ENCODE data around the gene NAPEPLD. TPM values are rescaled to one million over a fixed set of nuclear protein-coding genes. Genes with fewer than 3 reads are reported as not detected.

Gene NAPEPLD
- total RNA-seq, 2 experiments from 2014 or later, result 13.5 to 15.4 TPM

DNA sequence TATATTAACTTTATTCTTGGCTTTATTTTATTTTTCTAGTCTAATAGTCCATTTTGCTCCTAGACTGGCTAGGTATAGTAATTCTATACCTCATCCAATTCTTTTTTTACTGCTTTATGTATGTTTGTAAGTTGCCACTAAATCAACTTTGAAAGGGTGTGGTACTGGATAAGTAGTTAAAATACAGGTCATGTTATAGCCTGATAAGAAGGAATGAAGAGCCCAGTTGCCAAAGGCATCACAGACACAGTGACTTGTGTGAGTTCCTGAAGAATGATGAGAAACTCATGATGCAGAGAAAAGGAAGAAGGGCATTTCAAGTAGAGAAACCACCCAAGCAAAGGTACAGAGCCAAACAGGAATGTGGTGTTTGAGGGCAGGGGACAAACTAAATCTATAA is 27.3 kb downstream of the NAPEPLD start:
- TF ChIP-seq, protein P1, sequence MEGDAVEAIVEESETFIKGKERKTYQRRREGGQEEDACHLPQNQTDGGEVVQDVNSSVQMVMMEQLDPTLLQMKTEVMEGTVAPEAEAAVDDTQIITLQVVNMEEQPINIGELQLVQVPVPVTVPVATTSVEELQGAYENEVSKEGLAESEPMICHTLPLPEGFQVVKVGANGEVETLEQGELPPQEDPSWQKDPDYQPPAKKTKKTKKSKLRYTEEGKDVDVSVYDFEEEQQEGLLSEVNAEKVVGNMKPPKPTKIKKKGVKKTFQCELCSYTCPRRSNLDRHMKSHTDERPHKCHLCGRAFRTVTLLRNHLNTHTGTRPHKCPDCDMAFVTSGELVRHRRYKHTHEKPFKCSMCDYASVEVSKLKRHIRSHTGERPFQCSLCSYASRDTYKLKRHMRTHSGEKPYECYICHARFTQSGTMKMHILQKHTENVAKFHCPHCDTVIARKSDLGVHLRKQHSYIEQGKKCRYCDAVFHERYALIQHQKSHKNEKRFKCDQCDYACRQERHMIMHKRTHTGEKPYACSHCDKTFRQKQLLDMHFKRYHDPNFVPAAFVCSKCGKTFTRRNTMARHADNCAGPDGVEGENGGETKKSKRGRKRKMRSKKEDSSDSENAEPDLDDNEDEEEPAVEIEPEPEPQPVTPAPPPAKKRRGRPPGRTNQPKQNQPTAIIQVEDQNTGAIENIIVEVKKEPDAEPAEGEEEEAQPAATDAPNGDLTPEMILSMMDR (conservative IDR thresholded peaks at IDR 0.05; ENCODE audit: low read length), result no peak
- TF ChIP-seq EZH2phosphoT487 (IDR thresholded peaks at IDR 0.05; ENCODE audit: borderline replicate concordance, low read depth, low read length), result no peak
- CTCF ChIA-PET (ENCODE audit: unreplicated experiment), result no interaction called here
- Histone ChIP-seq H3K4me1 (ENCODE audit: insufficient read depth, low read length, poor library complexity, severe bottlenecking) (no peaks in the 10 kb centered on the region), H3K79me2 (ENCODE audit: insufficient read depth, low read depth, low read length) (no peaks in the 10 kb centered on the region), H3K9me3 (ENCODE audit: low read length) (no peaks in the 10 kb centered on the region), H3K4me3 (ENCODE audit: low read depth, low read length, poor library complexity, severe bottlenecking) (no peak overlapping the region), H3K9me2 (ENCODE audit: insufficient read depth, low read length) (no peaks in the 10 kb centered on the region), H3K27ac (ENCODE audit: low read depth, low read length, poor library complexity, severe bottlenecking) (no peak overlapping the region), H2AFZ (ENCODE audit: low read length) (no peak overlapping the region), H3K36me3 (ENCODE audit: insufficient read depth, low read length) (peaks cover 59% of the 10 kb centered on the region), H4K20me1 (ENCODE audit: insufficient read depth, low read length) (no peaks in the 10 kb centered on the region), H3K4me2 (ENCODE audit: low read length) (no peak overlapping the region)
- intact Hi-C loops (cut with micrococcal nuclease; ENCODE audit: unreplicated experiment), result no loop called here
- POLR2A ChIA-PET, result interaction anchor here (1.6 kb wide), 1 partner anchor 17 kb away, joined by 3 read pairs; no protein-coding TSS in a partner anchor
- no TSS peak for BruUV-seq (replicated peaks)
- no peak for DNase-seq (ENCODE audit: low spot score)

DNA sequence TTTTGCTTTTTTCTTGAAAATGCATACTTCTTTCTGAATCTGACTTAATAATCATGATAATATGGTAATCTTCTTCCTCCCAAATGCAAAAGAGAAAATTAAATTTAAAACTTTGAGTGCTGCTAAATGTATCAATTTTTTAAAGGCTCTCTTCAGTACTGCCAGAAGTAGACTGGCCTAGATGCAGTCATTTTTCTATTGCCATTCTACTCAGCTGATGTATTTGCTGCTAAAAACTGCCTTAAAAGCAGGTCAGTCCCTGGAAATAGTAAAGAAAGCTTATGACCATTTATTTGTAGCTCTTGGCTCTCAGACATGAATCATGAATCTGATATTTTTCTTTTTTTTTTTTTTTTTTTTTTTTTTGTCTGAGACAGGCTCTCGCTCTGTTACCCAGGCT is 28.5 kb downstream of the NAPEPLD start:
- no peak overlapping the region for H3K4me2 ChIP-seq (ENCODE audit: low read length)
- ChIA-PET POLR2A (interaction anchor here (0.6 to 1.7 kb wide), 5 partner anchors 9 to 33 kb away, joined by 3 to 6 read pairs (median 3); no protein-coding TSS in a partner anchor), CTCF (ENCODE audit: unreplicated experiment) (no interaction called here)
- H3K4me1 ChIP-seq (ENCODE audit: insufficient read depth, low read length, poor library complexity, severe bottlenecking), result no peaks in the 10 kb centered on the region
- no peak overlapping the region for H3K4me3 ChIP-seq (ENCODE audit: low read depth, low read length, poor library complexity, severe bottlenecking)
- H3K9me2 ChIP-seq (ENCODE audit: insufficient read depth, low read length), result no peaks in the 10 kb centered on the region
- intact Hi-C loops (cut with micrococcal nuclease; ENCODE audit: unreplicated experiment), result no loop called here
- H2AFZ ChIP-seq (ENCODE audit: low read length), result no peak overlapping the region
- no peak for DNase-seq (ENCODE audit: low spot score)
- no TSS peak for BruUV-seq (replicated peaks)
- no peak overlapping the region for H3K27ac ChIP-seq (ENCODE audit: low read depth, low read length, poor library complexity, severe bottlenecking)
- H3K36me3 ChIP-seq (ENCODE audit: insufficient read depth, low read length), result peaks cover 53% of the 10 kb centered on the region
- TF ChIP-seq, protein P1 (conservative IDR thresholded peaks at IDR 0.05; ENCODE audit: low read length), result no peak
- no peak for TF ChIP-seq EZH2phosphoT487 (IDR thresholded peaks at IDR 0.05; ENCODE audit: borderline replicate concordance, low read depth, low read length)
- H3K9me3 ChIP-seq (ENCODE audit: low read length), result no peaks in the 10 kb centered on the region
- no peaks in the 10 kb centered on the region for H3K79me2 ChIP-seq (ENCODE audit: insufficient read depth, low read depth, low read length)
- H4K20me1 ChIP-seq (ENCODE audit: insufficient read depth, low read length), result no peaks in the 10 kb centered on the region

GRCh38 chr7:103119791-103120291 is 29.1 kb downstream of the NAPEPLD start:
- no peak for DNase-seq (ENCODE audit: low spot score)
- no peaks in the 10 kb centered on the region for H3K9me3 ChIP-seq (ENCODE audit: low read length)
- H3K4me1 ChIP-seq (ENCODE audit: insufficient read depth, low read length, poor library complexity, severe bottlenecking), result no peaks in the 10 kb centered on the region
- H4K20me1 ChIP-seq (ENCODE audit: insufficient read depth, low read length), result no peaks in the 10 kb centered on the region
- peaks cover 53% of the 10 kb centered on the region for H3K36me3 ChIP-seq (ENCODE audit: insufficient read depth, low read length)
- no peak overlapping the region for H3K4me3 ChIP-seq (ENCODE audit: low read depth, low read length, poor library complexity, severe bottlenecking)
- no peaks in the 10 kb centered on the region for H3K79me2 ChIP-seq (ENCODE audit: insufficient read depth, low read depth, low read length)
- no peak overlapping the region for H3K4me2 ChIP-seq (ENCODE audit: low read length)
- intact Hi-C loops (cut with micrococcal nuclease; ENCODE audit: unreplicated experiment), result no loop called here
- H2AFZ ChIP-seq (ENCODE audit: low read length), result no peak overlapping the region
- H3K27ac ChIP-seq (ENCODE audit: low read depth, low read length, poor library complexity, severe bottlenecking), result no peak overlapping the region
- CTCF ChIA-PET (ENCODE audit: unreplicated experiment), result no interaction called here
- no peaks in the 10 kb centered on the region for H3K9me2 ChIP-seq (ENCODE audit: insufficient read depth, low read length)
- no TSS peak for BruUV-seq (replicated peaks)
- POLR2A ChIA-PET, result interaction anchor here (0.6 to 1.7 kb wide), 4 partner anchors 9 to 33 kb away, joined by 3 to 6 read pairs (median 4); no protein-coding TSS in a partner anchor
- TF ChIP-seq, protein P1 (conservative IDR thresholded peaks at IDR 0.05; ENCODE audit: low read length), result no peak
- no peak for TF ChIP-seq EZH2phosphoT487 (IDR thresholded peaks at IDR 0.05; ENCODE audit: borderline replicate concordance, low read depth, low read length)

Data from OCI-LY7 (cell line).